NT2/D1 (cell line): ENCODE measurements around the gene CYP19A1.

ENCODE experiments used
- DNase-seq: peaks from one replicate; pipeline ENCODE4 v3.0.0-alpha.2; 2011; ENCODE audit warnings: low read depth, low spot score
- H3K27me3 ChIP-seq: 2 replicates; pipeline ENCODE4 v1.6.0; 2011; ENCODE audit warnings: mild to moderate bottlenecking; ENCODE audit not compliant: insufficient read length, insufficient read depth
- H3K36me3 ChIP-seq: 2 replicates; pipeline ENCODE4 v1.6.1; 2011; ENCODE audit warnings: mild to moderate bottlenecking, low read length, mixed read lengths; ENCODE audit not compliant: insufficient read depth, insufficient read length
- H3K4me1 ChIP-seq: 2 replicates; pipeline ENCODE4 v1.5.1; 2011; ENCODE audit not compliant: insufficient read depth, insufficient read length
- H3K4me3 ChIP-seq: 2 replicates; pipeline ENCODE4 v1.5.1; 2011; ENCODE audit warnings: low read depth; ENCODE audit not compliant: insufficient read length
- H3K9ac ChIP-seq: 2 replicates; pipeline ENCODE4 v1.6.0; 2011; ENCODE audit warnings: low read depth; ENCODE audit not compliant: insufficient read length
- H3K9me3 ChIP-seq: 2 replicates; pipeline ENCODE4 v1.5.1; 2011; ENCODE audit warnings: mild to moderate bottlenecking, low read length; ENCODE audit not compliant: insufficient read depth
- SUZ12 ChIP-seq: IDR thresholded peaks from 2 replicates; pipeline ENCODE4 v1.6.1; 2011; ENCODE audit not compliant: insufficient read length, insufficient read depth; ENCODE audit errors: extremely low read depth
- YY1 ChIP-seq: IDR thresholded peaks from 2 replicates; pipeline ENCODE4 v1.6.1; 2011; ENCODE audit not compliant: insufficient read length, insufficient read depth
- ZNF274 ChIP-seq: IDR thresholded peaks from 2 replicates; pipeline ENCODE4 v1.6.1; 2011; ENCODE audit warnings: mild to moderate bottlenecking, low read depth, low read length

CYP19A1 gene

GRCh38 chr15:51281368-51281967 lies 56.9 kb downstream of the CYP19A1 start:
- peak; percentile 27 for DNase-seq
- Histone ChIP-seq H3K36me3 (no peaks in the 10 kb centered on the region), H3K4me1 (no peaks in the 10 kb centered on the region), H3K9me3 (no peaks in the 10 kb centered on the region), H3K27me3 (no peaks in the 10 kb centered on the region), H3K4me3 (no peak overlapping the region), H3K9ac (no peak overlapping the region)
- TF ChIP-seq SUZ12 (no peak), YY1 (no peak), ZNF274 (no peak)

GRCh38 chr15:51280838-51281237 lies 57.6 kb downstream of the CYP19A1 start:
- Histone ChIP-seq H3K4me3 (no peak overlapping the region), H3K9ac (no peak overlapping the region), H3K4me1 (no peaks in the 10 kb centered on the region), H3K9me3 (no peaks in the 10 kb centered on the region), H3K27me3 (no peaks in the 10 kb centered on the region), H3K36me3 (no peaks in the 10 kb centered on the region)
- DNase-seq, result no peak
- TF ChIP-seq SUZ12, result no peak
- TF ChIP-seq YY1, result no peak
- no peak for TF ChIP-seq ZNF274

GRCh38 chr15:51279391-51279790 lies 59.0 kb downstream of the CYP19A1 start:
- no peak overlapping the region for H3K4me3 ChIP-seq
- TF ChIP-seq ZNF274 (no peak), YY1 (no peak), SUZ12 (no peak)
- H3K9me3 ChIP-seq, result no peaks in the 10 kb centered on the region
- no peak overlapping the region for H3K9ac ChIP-seq
- no peaks in the 10 kb centered on the region for H3K4me1 ChIP-seq
- no peaks in the 10 kb centered on the region for H3K36me3 ChIP-seq
- no peak for DNase-seq
- H3K27me3 ChIP-seq, result no peaks in the 10 kb centered on the region

- Histone ChIP-seq H3K9ac (no peak overlapping the region), H3K36me3 (no peaks in the 10 kb centered on the region), H3K4me3 (no peak overlapping the region), H3K27me3 (no peaks in the 10 kb centered on the region), H3K4me1 (no peaks in the 10 kb centered on the region), H3K9me3 (no peaks in the 10 kb centered on the region)
- TF ChIP-seq ZNF274 (no peak), YY1 (no peak), SUZ12 (no peak)
- no peak for DNase-seq
Measured at GRCh38 chr15:51277101-51277500, 61.3 kb downstream of the CYP19A1 start.

- Histone ChIP-seq H3K9ac (no peak overlapping the region), H3K9me3 (no peaks in the 10 kb centered on the region), H3K4me1 (no peaks in the 10 kb centered on the region), H3K27me3 (no peaks in the 10 kb centered on the region), H3K4me3 (no peak overlapping the region), H3K36me3 (no peaks in the 10 kb centered on the region)
- DNase-seq, result no peak
- TF ChIP-seq ZNF274 (no peak), SUZ12 (no peak), YY1 (no peak)
Measured at GRCh38 chr15:51274956-51275355, 63.4 kb downstream of the CYP19A1 start.

- Histone ChIP-seq H3K4me1 (no peaks in the 10 kb centered on the region), H3K27me3 (peaks cover 35% of the 10 kb centered on the region), H3K4me3 (no peak overlapping the region), H3K9me3 (no peaks in the 10 kb centered on the region), H3K9ac (no peak overlapping the region), H3K36me3 (no peaks in the 10 kb centered on the region)
- no peak for DNase-seq
- no peak for TF ChIP-seq ZNF274
- TF ChIP-seq SUZ12, result no peak
- no peak for TF ChIP-seq YY1
Measured at GRCh38 chr15:51270706-51271105, 67.7 kb downstream of the CYP19A1 start.

- no peaks in the 10 kb centered on the region for H3K4me1 ChIP-seq
- TF ChIP-seq YY1 (no peak), ZNF274 (no peak), SUZ12 (no peak)
- no peaks in the 10 kb centered on the region for H3K36me3 ChIP-seq
- H3K27me3 ChIP-seq, result peaks cover 47% of the 10 kb centered on the region
- DNase-seq, result no peak
- H3K9me3 ChIP-seq, result no peaks in the 10 kb centered on the region
- no peak overlapping the region for H3K9ac ChIP-seq
- no peak overlapping the region for H3K4me3 ChIP-seq
Measured at GRCh38 chr15:51269496-51269895, 68.9 kb downstream of the CYP19A1 start.

GRCh38 chr15:51267703-51268083 lies 70.7 kb downstream of the CYP19A1 start:
- no peak for TF ChIP-seq ZNF274
- no peak for TF ChIP-seq SUZ12
- no peak for TF ChIP-seq YY1
- Histone ChIP-seq H3K4me1 (no peaks in the 10 kb centered on the region), H3K4me3 (peak overlapping the region; percentile 45), H3K9me3 (0 out of 2 replicates have a peak, but pooled peaks cover under 1% of the 10 kb centered on the region), H3K36me3 (no peaks in the 10 kb centered on the region), H3K27me3 (peaks cover 64% of the 10 kb centered on the region), H3K9ac (no peak overlapping the region)
- DNase-seq, result no peak
